ENCODE data around the gene KIF6. TPM values are rescaled to one million over a fixed set of nuclear protein-coding genes. Genes with fewer than 3 reads are reported as not detected.

KIF6 gene
- polyA plus RNA-seq, 1 donor (not counting 4 experiments of a cell fraction or from before 2014, with no cell fraction given) = 0.14 TPM

GRCh38 chr6:39666706-39667489, 58.3 kb downstream of the KIF6 start:
- Histone ChIP-seq H3K27me3 (ENCODE audit: control insufficient read depth, extremely low read depth, insufficient read depth, low read length) (no peaks in the 10 kb centered on the region), H3K79me2 (ENCODE audit: control insufficient read depth, insufficient read depth, low read length) (no peaks in the 10 kb centered on the region), H3K9me3 (ENCODE audit: control insufficient read depth, low read depth, low read length) (no peaks in the 10 kb centered on the region), H3K4me1 (ENCODE audit: control insufficient read depth, extremely low read depth, insufficient read depth, low read length) (no peaks in the 10 kb centered on the region), H3K36me3 (ENCODE audit: control insufficient read depth in 2 of 2, extremely low read depth in 1 of 2, insufficient read depth in 2 of 2, low read length in 2 of 2) (no peaks in the 10 kb centered on the region), H3K4me2 (ENCODE audit: control insufficient read depth, extremely low read depth, insufficient read depth, low read depth, low read length) (no peak overlapping the region), H4K20me1 (ENCODE audit: control insufficient read depth, extremely low read depth, insufficient read depth, low read length) (no peaks in the 10 kb centered on the region), H3K4me3 (ENCODE audit: control insufficient read depth in 2 of 3, extremely low read depth in 1 of 3, insufficient read depth in 2 of 3, low read depth in 1 of 3, low read length in 3 of 3) (no peak overlapping the region), H3K9me1 (ENCODE audit: control insufficient read depth, extremely low read depth, insufficient read depth, low read length) (no peaks in the 10 kb centered on the region), H3K27ac (ENCODE audit: control insufficient read depth, insufficient read depth, low read length) (no peak overlapping the region), H3K9ac (ENCODE audit: control insufficient read depth, extremely low read depth, insufficient read depth, low read length) (no peak overlapping the region), H2AFZ (ENCODE audit: control insufficient read depth, low read length) (no peak overlapping the region)
- no peak for TF ChIP-seq EZH2 (IDR thresholded peaks at IDR 0.05; ENCODE audit: low read length)
- TF ChIP-seq, protein P1, sequence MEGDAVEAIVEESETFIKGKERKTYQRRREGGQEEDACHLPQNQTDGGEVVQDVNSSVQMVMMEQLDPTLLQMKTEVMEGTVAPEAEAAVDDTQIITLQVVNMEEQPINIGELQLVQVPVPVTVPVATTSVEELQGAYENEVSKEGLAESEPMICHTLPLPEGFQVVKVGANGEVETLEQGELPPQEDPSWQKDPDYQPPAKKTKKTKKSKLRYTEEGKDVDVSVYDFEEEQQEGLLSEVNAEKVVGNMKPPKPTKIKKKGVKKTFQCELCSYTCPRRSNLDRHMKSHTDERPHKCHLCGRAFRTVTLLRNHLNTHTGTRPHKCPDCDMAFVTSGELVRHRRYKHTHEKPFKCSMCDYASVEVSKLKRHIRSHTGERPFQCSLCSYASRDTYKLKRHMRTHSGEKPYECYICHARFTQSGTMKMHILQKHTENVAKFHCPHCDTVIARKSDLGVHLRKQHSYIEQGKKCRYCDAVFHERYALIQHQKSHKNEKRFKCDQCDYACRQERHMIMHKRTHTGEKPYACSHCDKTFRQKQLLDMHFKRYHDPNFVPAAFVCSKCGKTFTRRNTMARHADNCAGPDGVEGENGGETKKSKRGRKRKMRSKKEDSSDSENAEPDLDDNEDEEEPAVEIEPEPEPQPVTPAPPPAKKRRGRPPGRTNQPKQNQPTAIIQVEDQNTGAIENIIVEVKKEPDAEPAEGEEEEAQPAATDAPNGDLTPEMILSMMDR (optimal IDR thresholded peaks at IDR 0.05 in 1 of 3, IDR thresholded peaks at IDR 0.05 in 1 of 3, conservative IDR thresholded peaks at IDR 0.05 in 1 of 3; ENCODE audit: extremely low read depth in 1 of 3, insufficient read depth in 2 of 3, low read length in 3 of 3) = no peak
- dilution Hi-C loops (cut with MboI; ENCODE audit: extremely low pct_ligation_motif_present, low sequenced_read_pairs) = no loop called here
- FAIRE-seq = no peak
- no peak for DNase-seq (ENCODE audit: low read depth, low spot score)

- Histone ChIP-seq H3K79me2 (ENCODE audit: control insufficient read depth, insufficient read depth, low read length) (no peaks in the 10 kb centered on the region), H4K20me1 (ENCODE audit: control insufficient read depth, extremely low read depth, insufficient read depth, low read length) (no peaks in the 10 kb centered on the region)
- dilution Hi-C loops (cut with MboI; ENCODE audit: extremely low pct_ligation_motif_present, low sequenced_read_pairs) = no loop called here
Observed at GRCh38 chr6:39665861-39666260, 59.3 kb downstream of the KIF6 start.

More at GRCh38 chr6:39665861-39666260, 59.3 kb downstream of the KIF6 start:
- Histone ChIP-seq H3K9ac (ENCODE audit: control insufficient read depth, extremely low read depth, insufficient read depth, low read length) (no peak overlapping the region), H3K4me1 (ENCODE audit: control insufficient read depth, extremely low read depth, insufficient read depth, low read length) (no peaks in the 10 kb centered on the region), H3K27me3 (ENCODE audit: control insufficient read depth, extremely low read depth, insufficient read depth, low read length) (no peaks in the 10 kb centered on the region), H3K4me3 (ENCODE audit: control insufficient read depth in 2 of 3, extremely low read depth in 1 of 3, insufficient read depth in 2 of 3, low read depth in 1 of 3, low read length in 3 of 3) (no peak overlapping the region), H3K4me2 (ENCODE audit: control insufficient read depth, extremely low read depth, insufficient read depth, low read depth, low read length) (no peak overlapping the region), H3K9me3 (ENCODE audit: control insufficient read depth, low read depth, low read length) (no peaks in the 10 kb centered on the region), H3K27ac (ENCODE audit: control insufficient read depth, insufficient read depth, low read length) (no peak overlapping the region), H2AFZ (ENCODE audit: control insufficient read depth, low read length) (no peak overlapping the region), H3K36me3 (ENCODE audit: control insufficient read depth in 2 of 2, extremely low read depth in 1 of 2, insufficient read depth in 2 of 2, low read length in 2 of 2) (no peaks in the 10 kb centered on the region), H3K9me1 (ENCODE audit: control insufficient read depth, extremely low read depth, insufficient read depth, low read length) (no peaks in the 10 kb centered on the region)
- no peak for TF ChIP-seq EZH2 (IDR thresholded peaks at IDR 0.05; ENCODE audit: low read length)
- TF ChIP-seq, protein P1 (optimal IDR thresholded peaks at IDR 0.05 in 1 of 3, IDR thresholded peaks at IDR 0.05 in 1 of 3, conservative IDR thresholded peaks at IDR 0.05 in 1 of 3; ENCODE audit: extremely low read depth in 1 of 3, insufficient read depth in 2 of 3, low read length in 3 of 3) = no peak
- no peak for DNase-seq (ENCODE audit: low read depth, low spot score)
- no peak for FAIRE-seq
